B cell (primary cell): ENCODE results near the gene RNPEPL1. TPM values are rescaled to one million over a fixed set of nuclear protein-coding genes. Genes with fewer than 3 reads are reported as not detected.

Experiments
- ATAC-seq: fragments of 200-7000 bp; cut with Tn5 transposase; one replicate; pipeline ENCODE4 v1.10.0; 2021; ENCODE audit warnings: low read depth, mild to moderate bottlenecking, moderate number of reproducible peaks, moderate library complexity
- CTCF ChIA-PET: fragments of 350-600 bp; sonication (Branson Sonifier 250); formaldehyde crosslinking; loops from one replicate; lab custom pipeline; 2021; ENCODE audit warnings: antibody characterized with exemption, inconsistent platforms; lab: Charles Lee
- POLR2A ChIA-PET: fragments of 350-600 bp; sonication (Branson Sonifier 250); formaldehyde crosslinking; loops from one replicate; lab custom pipeline; 2021; ENCODE audit warnings: antibody characterized with exemption; lab: Charles Lee
- DNase-seq: peaks from one replicate; pipeline ENCODE4 v3.0.0; 2013
- H2AFZ ChIP-seq: 2 replicates; pipeline ENCODE4 v1.6.1; 2012; ENCODE audit warnings: mild to moderate bottlenecking, low read depth, low read length; ENCODE audit not compliant: insufficient read depth, poor library complexity, severe bottlenecking
- H3K27ac ChIP-seq, 2 donors: 1 replicate in 1 of 2; 2 replicates in 1 of 2; pipeline ENCODE4 v1.5.1; 2012 to 2013; ENCODE audit warnings: low read length in 2 of 2, mild to moderate bottlenecking in 2 of 2, moderate library complexity in 1 of 2
- H3K27me3 ChIP-seq, 4 experiments: fragments of 200-600 bp in 1 of 4; sonication (generic) in 1 of 4; replicated peaks in 1 of 4; 1 replicate in 2 of 4; 2 replicates in 2 of 4; pipeline versions ENCODE4 v1.6.1 to v1.7.0; 2013 to 2016; ENCODE audit warnings: low read length in 3 of 4, mild to moderate bottlenecking in 2 of 4, mixed read lengths in 1 of 4, moderate library complexity in 1 of 4; ENCODE audit not compliant: insufficient read depth in 4 of 4, control insufficient read depth in 3 of 4; ENCODE audit errors: control extremely low read depth in 1 of 4
- H3K36me3 ChIP-seq, 2 experiments: replicated peaks in 1 of 2; 1 replicate in 1 of 2; 2 replicates in 1 of 2; pipeline versions ENCODE4 v1.6.1 to v1.7.1; 2013; ENCODE audit warnings: low read length in 1 of 2; ENCODE audit not compliant: insufficient read depth in 2 of 2, control insufficient read depth in 1 of 2; ENCODE audit errors: control extremely low read depth in 1 of 2, extremely low read depth in 1 of 2
- H3K4me1 ChIP-seq, 2 donors: fragments of 200-600 bp in 1 of 2; sonication (generic) in 1 of 2; 1 replicate in 1 of 2; 2 replicates in 1 of 2; pipeline versions ENCODE4 v1.5.1 to v1.6.1; 2013 to 2017; ENCODE audit warnings: low read length in 2 of 2; ENCODE audit not compliant: control insufficient read depth in 2 of 2, insufficient read depth in 2 of 2
- H3K4me2 ChIP-seq: replicated peaks from 2 replicates; pipeline ENCODE3; 2012; ENCODE audit warnings: mild to moderate bottlenecking, low read depth, low read length; ENCODE audit not compliant: poor library complexity, severe bottlenecking
- H3K4me3 ChIP-seq, 5 experiments: fragments of 200-600 bp in 1 of 5; sonication (generic) in 1 of 5; 1 replicate in 3 of 5; 2 replicates in 2 of 5; pipeline versions ENCODE4 v1.5.1 to v1.7.0; 2011 to 2016; ENCODE audit warnings: low read length in 4 of 5, mild to moderate bottlenecking in 4 of 5, low read depth in 2 of 5, control low read depth in 1 of 5, moderate library complexity in 1 of 5; ENCODE audit not compliant: insufficient read depth in 1 of 5; ENCODE audit errors: control extremely low read depth in 1 of 5, extremely low read depth in 1 of 5
- H3K79me2 ChIP-seq: fragments of 200-600 bp; sonication (generic); one replicate; pipeline ENCODE4 v1.6.0; 2016; ENCODE audit warnings: low read length; ENCODE audit not compliant: control insufficient read depth, insufficient read depth
- H3K9ac ChIP-seq: fragments of 200-600 bp; sonication (generic); 2 replicates; pipeline ENCODE4 v1.6.1; 2017; ENCODE audit warnings: mild to moderate bottlenecking, low read length, moderate library complexity
- H3K9me3 ChIP-seq, 3 donors: one replicate each; pipeline versions ENCODE4 v1.6.1 to v1.7.1; 2013; ENCODE audit warnings: low read length in 2 of 3; ENCODE audit not compliant: control insufficient read depth in 2 of 3, insufficient read depth in 1 of 3; ENCODE audit errors: control extremely low read depth in 1 of 3
- H4K20me1 ChIP-seq: 2 replicates; pipeline ENCODE4 v1.6.0; 2012; ENCODE audit warnings: mild to moderate bottlenecking, low read length; ENCODE audit not compliant: insufficient read depth, control insufficient read depth, poor library complexity, severe bottlenecking
- H3K27ac Mint-ChIP-seq: one replicate; pipeline ENCODE4 v1.8.0; 2021; ENCODE audit warnings: mixed read lengths
- H3K27me3 Mint-ChIP-seq: one replicate; pipeline ENCODE4 v1.8.0; 2021; ENCODE audit warnings: mixed read lengths
- H3K4me1 Mint-ChIP-seq: one replicate; pipeline ENCODE4 v1.8.0; 2021; ENCODE audit warnings: mixed read lengths
- H3K4me3 Mint-ChIP-seq: one replicate; pipeline ENCODE4 v1.8.0; 2021; ENCODE audit warnings: mixed read lengths
- H3K9me3 Mint-ChIP-seq: one replicate; pipeline ENCODE4 v1.8.0; 2022; ENCODE audit warnings: mixed read lengths; ENCODE audit not compliant: insufficient read depth
- EZH2 ChIP-seq: IDR thresholded peaks from 2 replicates; pipeline ENCODE4 v1.6.1; 2012; ENCODE audit warnings: borderline replicate concordance, low read depth, mild to moderate bottlenecking, moderate library complexity, low read length; ENCODE audit not compliant: insufficient read depth, poor library complexity, severe bottlenecking
- WGBS: methylation state at CpG from one replicate; pipeline ENCODE4 v1.1.5; 2013; ENCODE audit warnings: missing lambda C conversion rate; ENCODE audit not compliant: insufficient coverage; 5-methylcytosine and 5-hydroxymethylcytosine counted together
- intact Hi-C: fragments of 100-400 bp; cut with micrococcal nuclease; formaldehyde crosslinking; loops from one replicate; pipeline ENCODE4 v1.10.0; 2022
- polyA plus RNA-seq: library from polyadenylated mRNA; depleted of rRNA; stranded (reverse); fragments of >200 nt; gene quantifications from 2 replicates; pipeline ENCODE4 v1.2.3, GENCODE V29; 2012
- total RNA-seq, 2 donors: library from RNA; stranded (reverse); fragments of 120-200 nt in 1 of 2; gene quantifications; 1 replicate in 1 of 2; 2 replicates in 1 of 2; pipeline versions ENCODE4 v1.2.3 to v1.2.4, GENCODE V29; 2013 to 2022
- TF ChIP-seq, protein P1 (sequence below): fragments of 200-600 bp; IDR thresholded peaks from one replicate; pipeline ENCODE4 v1.8.0; 2022; ENCODE audit warnings: antibody characterized with exemption, mild to moderate bottlenecking

RNPEPL1 gene
- total and polyA plus RNA-seq, 2 donors (not counting 1 experiment from before 2014, with no cell fraction given) = 103 to 109 TPM

DNA sequence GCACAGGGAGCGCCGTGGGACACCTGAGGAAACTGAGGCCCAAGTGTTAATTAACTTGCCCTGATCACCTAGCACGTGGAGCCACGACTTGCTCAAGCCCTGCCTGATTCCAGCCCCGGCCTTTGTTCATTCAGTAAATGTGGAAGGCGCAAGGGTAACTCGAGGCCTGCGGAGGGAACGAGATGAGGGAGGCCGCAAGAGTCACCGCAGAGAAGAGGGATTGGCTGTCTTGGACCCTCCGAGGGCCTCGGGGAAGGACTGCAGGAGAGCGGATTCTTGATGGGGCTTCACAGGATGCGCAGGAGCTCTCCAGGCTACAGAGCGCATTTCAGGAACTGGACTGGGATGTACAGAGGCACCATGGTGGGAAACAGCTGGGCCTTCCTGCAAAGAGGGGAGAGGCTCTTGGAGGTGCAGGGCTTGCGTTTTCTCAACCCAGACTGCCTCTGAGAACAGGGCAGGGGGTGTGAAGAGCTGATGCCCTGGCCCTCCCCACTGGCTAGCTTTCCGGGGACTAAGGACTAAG, 10.0 kb upstream of the RNPEPL1 start:
- peak overlapping the region; percentile 74 for H3K4me2 ChIP-seq
- H3K9me3 ChIP-seq = no peaks in the 10 kb centered on the region
- H3K4me1 ChIP-seq = peaks cover 39 to 47% of the 10 kb centered on the region in 2 donors
- H3K79me2 ChIP-seq = peaks cover 73% of the 10 kb centered on the region
- no peak for DNase-seq
- H3K27ac ChIP-seq = no peak overlapping the region
- 89% methylated on average over 18 of the region's 18 CpGs for WGBS
- intact Hi-C loops = no loop called here
- ChIA-PET CTCF (interaction anchor here (2.2 to 2.4 kb wide), 2 partner anchors 8 to 28 kb away, joined by 11 to 12 read pairs; partner anchors contain the start of gene CAPN10), POLR2A (interaction anchor here (0.7 to 1.3 kb wide), 2 partner anchors 8 to 28 kb away, joined by 3 to 4 read pairs; partner anchors contain the start of gene CAPN10)
- H3K9me3 Mint-ChIP-seq = no peaks in the 10 kb centered on the region
- peak overlapping the region in 2 of 5 experiments; percentile 18 to 26 for H3K4me3 ChIP-seq
- peak overlapping the region; percentile 50 for H3K9ac ChIP-seq
- peaks cover 53% of the 10 kb centered on the region for H3K4me1 Mint-ChIP-seq
- no peak overlapping the region for H2AFZ ChIP-seq
- no peak for TF ChIP-seq EZH2
- TF ChIP-seq, protein P1, sequence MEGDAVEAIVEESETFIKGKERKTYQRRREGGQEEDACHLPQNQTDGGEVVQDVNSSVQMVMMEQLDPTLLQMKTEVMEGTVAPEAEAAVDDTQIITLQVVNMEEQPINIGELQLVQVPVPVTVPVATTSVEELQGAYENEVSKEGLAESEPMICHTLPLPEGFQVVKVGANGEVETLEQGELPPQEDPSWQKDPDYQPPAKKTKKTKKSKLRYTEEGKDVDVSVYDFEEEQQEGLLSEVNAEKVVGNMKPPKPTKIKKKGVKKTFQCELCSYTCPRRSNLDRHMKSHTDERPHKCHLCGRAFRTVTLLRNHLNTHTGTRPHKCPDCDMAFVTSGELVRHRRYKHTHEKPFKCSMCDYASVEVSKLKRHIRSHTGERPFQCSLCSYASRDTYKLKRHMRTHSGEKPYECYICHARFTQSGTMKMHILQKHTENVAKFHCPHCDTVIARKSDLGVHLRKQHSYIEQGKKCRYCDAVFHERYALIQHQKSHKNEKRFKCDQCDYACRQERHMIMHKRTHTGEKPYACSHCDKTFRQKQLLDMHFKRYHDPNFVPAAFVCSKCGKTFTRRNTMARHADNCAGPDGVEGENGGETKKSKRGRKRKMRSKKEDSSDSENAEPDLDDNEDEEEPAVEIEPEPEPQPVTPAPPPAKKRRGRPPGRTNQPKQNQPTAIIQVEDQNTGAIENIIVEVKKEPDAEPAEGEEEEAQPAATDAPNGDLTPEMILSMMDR = no peak
- peak overlapping the region; percentile 81 for H3K4me3 Mint-ChIP-seq
- H4K20me1 ChIP-seq = peaks cover 66% of the 10 kb centered on the region
- H3K27me3 Mint-ChIP-seq = no peaks in the 10 kb centered on the region
- no peak for ATAC-seq
- peaks cover 0 to 18% of the 10 kb centered on the region in 2 experiments for H3K36me3 ChIP-seq
- no peak overlapping the region for H3K27ac Mint-ChIP-seq
- H3K27me3 ChIP-seq = no peaks in the 10 kb centered on the region

DNA sequence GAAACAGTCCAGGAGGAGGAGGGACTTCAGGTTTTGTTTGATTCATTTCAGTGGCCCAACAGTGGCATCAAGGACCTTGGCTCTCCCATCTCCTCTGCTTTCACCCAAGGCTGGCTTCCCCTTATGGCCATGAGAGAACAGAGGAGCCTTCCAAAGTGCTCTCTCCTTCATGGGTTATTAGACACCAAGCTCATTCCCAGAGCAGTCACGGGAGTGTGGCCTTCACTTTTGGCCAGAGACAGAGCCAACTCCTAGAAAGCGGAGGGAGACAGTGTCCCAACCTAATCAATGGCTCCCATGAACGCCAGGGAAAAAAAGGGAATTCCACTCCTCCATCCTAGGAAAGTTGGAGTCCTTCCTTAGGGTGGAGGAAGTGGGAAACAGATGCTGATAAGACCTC, 9.0 kb upstream of the RNPEPL1 start:
- peak overlapping the region in 1 of 2 donors; percentile 98 for H3K27ac ChIP-seq
- ChIA-PET POLR2A (interaction anchor here (2.7 kb wide), 1 partner anchor 27 kb away, joined by 59 read pairs; the partner anchor contains the start of gene CAPN10), CTCF (interaction anchor here (0.6 to 0.9 kb wide), 2 partner anchors 17 to 45 kb away, joined by 4 to 5 read pairs; no protein-coding TSS in a partner anchor)
- peak overlapping the region; percentile 96 for H3K27ac Mint-ChIP-seq
- peaks cover 76% of the 10 kb centered on the region for H3K79me2 ChIP-seq
- no peaks in the 10 kb centered on the region for H3K9me3 Mint-ChIP-seq
- no peak for DNase-seq
- H3K4me2 ChIP-seq = peak overlapping the region; percentile 87
- peak overlapping the region in 1 of 5 experiments; percentile 74 for H3K4me3 ChIP-seq
- peak overlapping the region; percentile 92 for H3K9ac ChIP-seq
- H3K4me1 ChIP-seq = peaks cover 39 to 52% of the 10 kb centered on the region in 2 donors
- peaks cover 0 to 17% of the 10 kb centered on the region in 2 experiments for H3K36me3 ChIP-seq
- H4K20me1 ChIP-seq = peaks cover 57% of the 10 kb centered on the region
- no peaks in the 10 kb centered on the region for H3K27me3 Mint-ChIP-seq
- WGBS = 80% methylated on average over 1 of the region's 3 CpGs
- TF ChIP-seq, protein P1 = no peak
- no peak for TF ChIP-seq EZH2
- ATAC-seq = no peak
- no peaks in the 10 kb centered on the region for H3K9me3 ChIP-seq
- H3K27me3 ChIP-seq = no peaks in the 10 kb centered on the region
- intact Hi-C loops = no loop called here
- H2AFZ ChIP-seq = no peak overlapping the region
- H3K4me1 Mint-ChIP-seq = peaks cover 59% of the 10 kb centered on the region
- H3K4me3 Mint-ChIP-seq = peak overlapping the region; percentile 81
